Thyroid gland (tissue), 4 donors: ENCODE results near the gene NFIB.

Source experiments
- CTCF ChIP-seq, 6 experiments: fragments of 200-600 bp in 3 of 6; fragments of 450-650 bp in 3 of 6; sonication (generic) in 3 of 6; IDR thresholded peaks; one replicate each; pipeline ENCODE4 v1.5.1; 2016 to 2019; ENCODE audit warnings: antibody characterized with exemption in 6 of 6, mild to moderate bottlenecking in 2 of 6, inconsistent platforms in 1 of 6, moderate library complexity in 1 of 6
- POLR2A ChIP-seq, 2 donors: fragments of 450-650 bp; IDR thresholded peaks; one replicate each; pipeline ENCODE4 v1.6.1; 2017; ENCODE audit warnings: antibody characterized with exemption in 2 of 2, mild to moderate bottlenecking in 2 of 2, moderate library complexity in 1 of 2

DNA sequence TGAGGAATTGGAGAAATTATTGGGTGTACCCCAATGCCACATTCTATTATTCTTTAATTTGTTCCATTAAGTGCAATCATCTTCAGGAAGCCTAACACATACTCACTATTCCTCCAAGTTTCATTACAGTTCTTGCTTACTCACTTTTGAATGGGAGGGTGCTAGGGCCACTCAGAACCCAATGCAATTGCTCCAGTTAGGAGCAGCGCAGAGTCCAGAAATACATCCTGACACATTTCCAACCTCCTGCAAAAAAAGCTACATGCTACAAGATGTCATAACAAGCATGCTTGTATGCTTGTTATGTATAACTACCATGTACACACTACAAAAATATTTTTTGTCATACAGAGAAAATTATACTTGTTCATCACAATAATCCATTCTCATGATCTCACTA lies 27.8 kb downstream of the NFIB start:
- TF ChIP-seq CTCF (IDR thresholded peaks at IDR 0.05) = no peak
- TF ChIP-seq POLR2A (IDR thresholded peaks at IDR 0.05) = no peak
